Raji (cell line): ENCODE data around the gene BACH2.

Experiments used
- POLR2A ChIP-seq: IDR thresholded peaks from 2 replicates; pipeline ENCODE4 v1.6.1; 2011; ENCODE audit warnings: low read depth, low read length, control low read depth; ENCODE audit not compliant: insufficient read depth

The BACH2 gene

GRCh38 chr6:90062667-90063066 is 234.0 kb downstream of the BACH2 start:
- no peak for TF ChIP-seq POLR2A

GRCh38 chr6:90062051-90062450 is 234.6 kb downstream of the BACH2 start:
- TF ChIP-seq POLR2A: no peak

- TF ChIP-seq POLR2A: no peak
Observed at GRCh38 chr6:90053614-90054013, 243.0 kb downstream of the BACH2 start.

- no peak for TF ChIP-seq POLR2A
Observed at GRCh38 chr6:90049295-90049694, 247.3 kb downstream of the BACH2 start.

GRCh38 chr6:90048206-90048967 is 248.3 kb downstream of the BACH2 start:
- TF ChIP-seq POLR2A: no peak

- no peak for TF ChIP-seq POLR2A
Observed at GRCh38 chr6:90045535-90045934, 251.1 kb downstream of the BACH2 start.

- no peak for TF ChIP-seq POLR2A
Observed at GRCh38 chr6:90044833-90045381, 251.7 kb downstream of the BACH2 start.

- no peak for TF ChIP-seq POLR2A
Observed at GRCh38 chr6:90044182-90044832, 252.3 kb downstream of the BACH2 start.

- TF ChIP-seq POLR2A: no peak
Observed at GRCh38 chr6:90040931-90041330, 255.7 kb downstream of the BACH2 start.

GRCh38 chr6:90039911-90040310 is 256.7 kb downstream of the BACH2 start:
- TF ChIP-seq POLR2A: no peak

GRCh38 chr6:90038961-90039653 is 257.5 kb downstream of the BACH2 start:
- TF ChIP-seq POLR2A: no peak

- TF ChIP-seq POLR2A: no peak
Observed at GRCh38 chr6:90036963-90037362, 259.7 kb downstream of the BACH2 start.

- TF ChIP-seq POLR2A: no peak
Observed at GRCh38 chr6:90035047-90035723, 261.5 kb downstream of the BACH2 start.

GRCh38 chr6:90033746-90034271 is 262.8 kb downstream of the BACH2 start:
- no peak for TF ChIP-seq POLR2A
